Activated T-cell treated with anti-CD3 and anti-CD28 coated beads for 48 hours (primary cell): ENCODE data around the gene APOL3.
"Not testable (repeated sequence)": the region's sequence is repeated elsewhere in the genome, so short reads cannot be mapped to it uniquely, and the experiment has no call there.

Experiments used
- DNase-seq: peaks from one replicate; pipeline ENCODE4 v3.0.0-alpha.2; 2020; ENCODE audit warnings: low read depth

APOL3 gene

DNA sequence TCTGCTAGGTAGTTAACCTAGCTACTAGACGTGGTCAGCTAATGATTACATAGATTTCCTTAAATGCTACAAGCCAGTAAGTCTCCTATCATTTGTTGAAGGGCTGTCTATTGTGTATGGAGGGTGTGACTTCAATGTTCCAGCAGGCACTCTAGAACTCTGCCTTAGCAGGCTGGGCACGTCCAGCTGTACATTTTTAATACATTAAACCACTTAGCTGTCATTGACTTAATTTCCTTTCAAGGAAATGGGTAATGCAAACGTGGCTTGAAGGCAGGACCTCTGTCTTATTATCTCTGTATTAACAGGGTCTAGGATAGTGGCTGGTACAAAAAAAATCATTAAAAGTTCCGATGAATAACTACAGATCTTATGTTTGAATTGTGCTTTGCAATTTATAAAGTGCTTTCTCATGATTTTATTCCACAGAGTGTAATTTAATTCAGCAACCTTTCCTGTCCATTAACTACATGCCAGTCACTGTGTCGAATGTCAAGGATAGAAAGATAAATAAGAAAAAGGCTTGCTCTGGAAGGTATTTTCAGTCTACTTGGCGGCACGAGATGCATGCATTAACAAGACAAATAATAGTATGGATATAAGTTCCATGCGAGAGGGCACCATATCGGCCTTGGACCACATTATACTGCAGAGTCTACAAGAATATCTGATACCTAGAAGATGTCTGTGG is 60.3 kb downstream of the APOL3 start:
- no peak for DNase-seq

DNA sequence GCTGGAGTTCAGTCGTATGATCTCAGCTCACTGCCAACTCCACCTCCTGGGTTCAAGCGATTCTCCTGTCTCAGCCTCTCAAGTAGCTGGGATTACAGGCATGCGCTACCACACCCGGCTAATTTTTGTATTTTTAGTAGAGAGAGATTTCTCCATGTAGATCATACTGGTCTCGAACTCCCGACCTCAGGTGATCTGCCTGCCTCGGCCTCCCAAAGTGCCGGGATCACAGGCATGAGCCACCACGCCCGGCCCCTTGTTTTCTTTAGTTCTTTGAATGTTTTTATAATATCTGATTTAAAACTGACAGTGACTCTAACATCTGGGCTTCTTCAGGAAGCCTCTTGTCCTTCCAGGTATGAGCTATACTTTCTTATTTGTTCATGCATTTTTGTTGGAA is 61.0 kb downstream of the APOL3 start:
- not testable (repeated sequence) for DNase-seq

DNA sequence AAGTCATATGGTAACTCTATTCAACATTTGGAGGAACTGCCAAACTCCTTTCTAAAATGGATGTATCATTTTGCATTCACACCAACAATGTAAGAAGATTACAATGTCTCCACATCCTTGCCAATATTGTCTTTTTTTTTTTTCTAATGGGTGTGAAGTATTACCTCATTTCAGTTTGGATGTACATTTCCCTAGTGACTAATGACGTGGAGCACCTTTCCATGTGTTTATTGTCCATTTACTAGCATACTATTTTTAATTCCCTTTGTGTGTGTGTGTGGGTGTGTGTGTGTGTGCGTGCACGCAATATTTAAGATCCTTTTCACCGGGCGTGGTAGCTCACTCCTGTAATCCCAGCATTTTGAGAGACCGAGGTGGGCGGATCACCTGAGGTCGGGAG is 62.7 kb downstream of the APOL3 start:
- DNase-seq, result no peak

DNA sequence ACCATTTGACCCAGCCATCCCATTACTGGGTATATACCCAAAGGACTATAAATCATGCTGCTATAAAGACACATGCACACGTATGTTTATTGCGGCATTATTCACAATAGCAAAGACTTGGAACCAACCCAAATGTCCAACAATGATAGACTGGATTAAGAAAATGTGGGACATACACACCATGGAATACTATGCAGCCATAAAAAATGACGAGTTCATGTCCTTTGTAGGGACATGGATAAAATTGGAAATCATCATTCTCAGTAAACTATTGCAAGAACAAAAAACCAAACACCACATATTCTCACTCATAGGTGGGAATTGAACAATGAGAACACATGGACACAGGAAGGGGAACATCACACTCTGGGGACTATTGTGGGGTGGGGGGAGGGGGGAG is 69.8 kb downstream of the APOL3 start:
- DNase-seq, result not testable (repeated sequence)
